GM19438 (cell line): Measurements from ENCODE around the gene GLB1L2.

Experiments used
- ATAC-seq: cut with Tn5 transposase; IDR thresholded peaks from one replicate; pipeline ENCODE4 v1.9.1; 2021; ENCODE audit warnings: low read depth; ENCODE audit not compliant: unreplicated experiment

Gene GLB1L2

DNA sequence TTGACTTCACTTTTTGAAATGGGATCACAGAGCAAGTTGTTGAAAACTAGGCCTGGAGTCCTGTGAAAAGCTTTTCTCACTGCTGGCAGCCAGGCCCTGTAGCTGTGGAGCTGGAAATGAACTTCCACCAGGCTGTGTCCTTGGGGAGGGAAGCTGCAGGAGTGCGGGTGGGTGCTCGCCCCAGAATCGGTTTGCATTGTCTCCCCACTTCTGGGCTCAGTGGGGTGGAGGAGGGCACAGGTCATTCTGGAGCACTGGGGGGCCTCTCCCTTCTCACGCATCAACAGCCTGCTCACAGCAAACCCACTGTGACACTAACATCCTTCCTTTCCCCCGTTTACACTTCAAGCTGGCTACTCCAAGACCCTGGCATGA lies 15.2 kb downstream of the GLB1L2 start:
- no peak for ATAC-seq

DNA sequence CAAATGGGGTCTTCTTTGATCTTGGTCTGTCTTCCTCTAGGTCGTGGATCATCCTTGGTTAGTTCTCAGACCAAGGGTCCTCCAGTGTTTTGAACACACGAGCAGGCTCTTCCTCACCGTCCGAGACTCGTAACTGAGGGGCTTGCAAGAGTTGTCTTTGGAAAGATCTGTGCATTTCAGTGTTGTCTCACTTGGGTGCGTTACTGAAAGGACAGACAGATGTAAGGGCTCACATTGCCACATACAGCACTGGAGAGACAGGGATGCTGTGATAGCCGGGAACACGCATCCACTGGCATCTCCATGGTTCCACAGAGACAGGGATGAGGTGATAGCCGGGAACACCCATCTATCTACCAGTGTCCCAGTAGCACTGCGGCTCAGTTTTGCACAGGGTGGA lies 15.7 kb downstream of the GLB1L2 start:
- no peak for ATAC-seq

DNA sequence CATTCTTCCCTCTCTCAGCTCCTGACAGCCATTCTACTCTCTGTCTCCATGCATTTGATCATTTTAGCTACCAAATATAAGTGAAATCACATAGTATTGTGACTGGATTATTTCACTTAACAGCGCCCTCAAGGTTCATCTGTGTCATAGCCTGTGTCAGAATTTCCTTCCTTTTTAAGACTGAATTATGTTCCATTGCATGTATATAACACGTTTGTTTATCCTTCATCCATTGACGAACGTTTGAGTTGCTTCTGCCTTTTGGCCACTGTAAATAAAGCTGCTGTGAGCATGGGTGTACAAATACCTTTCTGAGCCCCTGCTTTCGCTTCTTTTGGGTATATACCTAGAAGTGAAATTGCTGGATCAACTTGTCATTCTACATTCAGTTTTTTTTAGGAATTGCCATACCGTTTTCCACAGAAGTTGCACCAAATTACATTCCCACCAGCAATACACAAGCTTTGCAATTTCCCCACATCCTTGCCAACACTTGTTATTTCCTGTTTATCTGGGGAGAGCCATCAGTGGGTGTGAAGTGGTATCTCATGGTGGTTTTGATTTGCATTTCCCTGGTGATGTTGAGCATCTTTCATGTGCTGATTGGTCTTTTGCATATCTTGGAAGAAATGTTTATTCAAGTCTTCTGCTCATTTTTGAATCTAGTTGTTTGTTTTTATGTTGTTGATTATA lies 17.5 kb downstream of the GLB1L2 start:
- ATAC-seq = no peak

DNA sequence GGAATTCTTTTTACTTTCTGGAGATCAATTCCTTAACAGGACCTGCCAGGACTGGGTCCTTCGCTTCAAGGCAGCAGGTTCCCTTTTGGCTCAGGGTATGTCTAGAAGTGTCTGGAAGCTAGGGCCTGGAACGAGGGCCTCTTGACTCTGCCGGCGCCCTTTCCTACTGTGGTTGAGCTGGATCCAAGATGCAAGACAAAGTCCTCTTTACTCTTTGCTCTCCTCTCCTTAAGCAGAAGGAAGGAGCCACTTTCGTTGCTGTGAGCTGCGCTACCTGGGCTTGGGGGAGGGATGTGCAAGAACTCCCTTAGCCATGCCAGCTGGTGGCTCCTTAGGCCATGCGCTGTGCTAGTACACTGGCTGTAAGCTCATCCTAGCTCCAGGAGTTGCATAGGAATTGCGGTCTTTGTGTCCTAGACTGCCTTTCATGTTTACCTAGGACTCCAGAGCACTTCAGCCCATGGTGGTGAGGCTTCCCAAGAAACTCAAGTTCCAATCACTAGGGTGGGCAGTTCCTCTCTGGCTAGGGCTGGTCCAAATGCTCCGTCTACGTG lies 18.1 kb downstream of the GLB1L2 start:
- ATAC-seq = no peak

DNA sequence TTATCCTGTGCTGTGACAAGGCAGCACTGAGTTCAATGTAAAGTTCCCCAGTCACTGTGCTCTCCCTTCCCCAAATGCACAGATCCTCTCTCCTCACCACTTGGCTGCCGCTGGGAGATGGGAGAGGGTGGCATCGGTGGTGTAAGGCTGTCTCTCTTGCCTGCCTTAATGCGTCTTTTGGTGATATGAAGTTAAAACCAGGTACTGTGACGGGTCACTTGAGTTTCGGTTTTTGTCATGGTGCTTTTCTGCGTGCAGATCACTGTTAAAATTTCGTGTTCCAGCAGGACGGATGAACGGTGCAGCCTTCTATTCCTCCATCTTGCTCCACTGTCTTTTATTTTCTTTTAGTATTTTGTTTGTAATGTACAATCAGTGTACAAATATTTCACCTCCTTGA lies 18.6 kb downstream of the GLB1L2 start:
- no peak for ATAC-seq

DNA sequence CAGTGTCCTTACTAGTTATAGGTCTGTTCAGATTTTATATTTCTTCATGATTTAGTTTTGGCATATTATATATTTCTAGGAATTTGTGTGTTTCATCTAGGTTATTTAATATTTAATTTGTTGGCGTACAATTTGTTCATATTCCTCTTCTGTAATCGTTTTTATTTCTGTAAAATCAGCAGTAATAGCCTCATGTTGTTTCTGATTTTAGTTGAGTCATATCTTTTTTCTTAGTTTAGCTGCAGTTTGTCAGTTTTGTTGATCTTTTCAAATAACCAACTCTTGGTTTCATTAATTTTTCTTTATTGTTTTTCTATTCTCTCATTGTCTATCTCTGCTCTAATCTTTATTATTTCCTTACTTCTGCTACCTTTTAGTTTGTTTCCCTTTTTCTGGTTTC lies 20.3 kb downstream of the GLB1L2 start:
- ATAC-seq = no peak

DNA sequence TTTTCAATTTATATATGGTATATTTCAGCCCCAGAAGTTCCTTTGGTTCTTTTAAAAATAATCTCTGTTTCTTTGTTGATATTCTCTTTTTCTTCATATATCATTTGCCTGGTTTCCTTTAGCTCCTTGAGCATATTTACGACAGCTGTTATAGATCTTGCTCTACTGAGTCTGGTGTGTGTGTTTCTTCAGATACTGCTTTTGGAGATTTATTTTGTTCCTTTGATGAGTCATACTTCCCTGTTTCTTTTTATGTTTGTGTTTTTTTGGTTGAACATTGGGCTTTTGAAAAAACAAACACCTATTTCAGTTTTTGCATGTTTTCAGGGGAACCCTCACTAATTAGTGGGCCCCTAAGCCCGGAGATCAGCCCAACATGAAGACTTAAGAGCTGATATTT lies 23.3 kb downstream of the GLB1L2 start:
- ATAC-seq = no peak

DNA sequence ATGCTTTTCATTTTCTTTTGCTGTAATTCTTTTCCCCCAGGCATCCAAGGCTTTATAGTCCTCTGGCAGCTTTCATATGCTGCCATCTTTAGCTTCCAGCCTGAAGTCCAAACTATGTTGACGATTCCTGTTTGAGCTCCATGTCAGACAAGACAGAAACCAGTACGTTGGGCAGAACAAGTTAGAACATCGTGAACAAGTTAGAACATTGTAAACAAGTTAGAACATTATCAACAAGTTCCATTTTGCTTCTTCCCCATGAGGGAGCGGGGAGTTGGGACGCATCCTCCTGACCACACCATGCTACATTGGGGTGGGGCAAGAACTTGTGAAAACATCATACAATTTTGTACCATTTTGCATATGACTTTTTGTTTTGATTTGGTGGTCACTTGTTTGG lies 23.9 kb downstream of the GLB1L2 start:
- ATAC-seq = no peak

DNA sequence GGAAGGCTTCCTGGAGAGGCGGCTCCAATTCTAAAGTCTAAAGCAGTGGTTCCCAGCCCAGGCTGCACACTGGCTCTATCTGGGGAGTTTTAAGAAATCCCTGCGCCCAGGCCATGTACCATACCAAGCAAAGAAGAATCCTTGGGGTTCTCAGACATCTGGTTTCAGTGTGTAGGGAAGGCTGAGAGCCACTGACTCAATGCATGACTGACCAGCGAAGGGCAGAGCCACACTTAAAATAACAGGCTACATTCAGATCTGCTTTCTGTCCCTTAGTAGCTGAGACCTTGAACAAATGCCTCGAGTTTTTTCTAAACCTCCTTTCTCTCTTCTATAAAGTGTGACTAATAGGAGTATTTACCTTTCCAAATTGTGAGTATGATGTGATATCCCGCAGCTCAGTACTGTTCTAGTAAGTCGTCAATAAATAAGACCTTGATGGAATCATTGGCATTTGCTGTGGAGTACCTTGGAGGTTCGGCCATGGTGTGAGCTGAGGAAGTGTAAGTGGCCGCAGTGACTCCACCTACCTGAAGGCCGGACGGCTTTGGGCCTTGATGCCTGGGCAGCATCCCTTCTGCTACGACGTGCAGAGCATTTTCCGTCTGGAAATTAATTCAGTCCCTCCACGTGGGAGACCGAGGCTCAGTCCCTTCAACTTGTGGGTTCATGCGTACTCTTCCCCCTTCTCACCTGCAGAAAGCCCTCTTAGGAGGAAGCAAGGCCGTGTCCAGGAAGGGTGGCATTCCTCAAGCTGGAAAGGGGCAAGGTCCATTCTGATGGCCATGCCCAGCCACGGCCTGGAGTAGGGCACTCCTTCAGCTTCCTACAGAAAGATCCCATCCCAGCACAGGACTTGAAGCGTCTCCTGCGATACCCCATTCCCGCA lies 25.1 kb downstream of the GLB1L2 start:
- ATAC-seq = no peak

DNA sequence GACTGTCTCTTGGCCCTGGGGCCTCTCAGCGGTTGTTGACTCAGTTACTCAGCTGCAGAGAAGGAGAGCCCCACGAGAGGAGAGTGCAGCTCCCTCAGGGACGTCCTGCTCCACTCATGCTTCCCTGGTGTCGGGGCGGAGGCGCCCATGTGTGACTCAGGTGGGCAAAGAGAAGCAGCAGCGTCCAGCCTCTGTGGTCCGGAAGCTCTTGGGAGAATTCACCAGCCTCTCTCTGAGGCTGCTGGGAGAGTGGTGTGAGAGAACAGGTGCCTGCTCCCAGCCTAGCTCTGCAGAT lies 25.7 kb downstream of the GLB1L2 start:
- ATAC-seq = no peak

DNA sequence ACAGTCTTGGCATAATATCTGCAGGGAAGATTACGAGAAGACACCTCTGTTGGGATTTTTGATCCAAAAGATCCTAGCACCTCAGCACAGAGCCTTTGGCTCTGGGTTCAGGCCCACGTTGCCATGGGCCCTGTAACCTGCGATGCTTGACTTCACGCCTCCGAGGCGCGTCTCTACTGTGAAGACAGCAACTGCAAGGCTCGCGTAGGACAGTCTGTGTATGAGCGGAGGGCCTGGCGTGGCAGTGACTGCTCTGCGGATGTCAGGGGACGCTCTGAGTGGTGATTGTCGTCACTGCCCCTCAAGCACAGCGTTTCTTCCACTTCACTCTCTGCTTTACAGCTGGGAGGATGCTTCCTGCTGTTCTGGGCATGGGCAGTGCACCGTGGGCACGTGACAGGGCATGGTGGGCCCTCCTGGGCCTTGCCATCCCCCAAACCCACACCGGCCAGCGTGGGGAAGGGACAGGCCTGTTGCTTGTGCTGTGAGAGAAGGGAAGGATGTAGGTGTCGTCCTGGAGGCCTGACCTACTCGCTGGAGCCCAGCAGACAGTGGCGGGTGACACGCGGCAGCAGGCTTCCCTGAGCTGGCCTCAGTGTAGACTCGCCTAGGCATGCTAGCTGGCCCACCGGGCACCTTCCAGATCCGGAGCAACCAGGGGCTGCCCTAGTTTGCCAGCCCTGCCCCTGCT lies 26.5 kb downstream of the GLB1L2 start:
- ATAC-seq = no peak

DNA sequence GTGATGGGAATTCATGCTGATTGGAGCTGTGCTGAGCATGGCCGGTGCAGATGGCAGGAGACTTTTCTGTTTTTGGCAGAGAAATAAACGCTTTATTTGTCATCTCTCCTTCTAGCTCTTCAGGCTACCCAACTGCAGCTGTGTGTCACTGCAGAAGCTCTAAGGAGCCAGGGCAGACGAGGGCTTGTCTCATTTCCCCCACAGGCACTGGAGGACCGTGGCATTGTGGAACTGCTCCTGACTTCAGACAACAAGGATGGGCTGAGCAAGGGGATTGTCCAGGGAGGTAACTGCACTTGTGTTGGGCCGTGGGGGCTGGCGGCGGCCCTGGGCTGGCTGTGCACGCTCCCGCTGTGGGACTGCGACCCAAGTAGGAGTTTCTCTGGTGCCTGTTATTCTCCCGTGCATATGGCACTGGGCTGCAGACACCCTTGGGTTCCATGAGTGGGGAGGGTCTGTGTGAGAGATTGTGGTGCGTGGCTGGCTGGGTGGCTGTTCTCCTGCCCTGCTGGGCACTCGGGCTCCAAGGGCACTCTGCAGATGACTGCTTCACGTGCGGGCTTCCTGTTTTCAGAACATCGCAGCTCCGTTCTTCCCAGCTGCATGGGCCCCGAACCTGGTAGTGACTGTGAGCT lies 27.2 kb downstream of the GLB1L2 start:
- ATAC-seq = no peak

DNA sequence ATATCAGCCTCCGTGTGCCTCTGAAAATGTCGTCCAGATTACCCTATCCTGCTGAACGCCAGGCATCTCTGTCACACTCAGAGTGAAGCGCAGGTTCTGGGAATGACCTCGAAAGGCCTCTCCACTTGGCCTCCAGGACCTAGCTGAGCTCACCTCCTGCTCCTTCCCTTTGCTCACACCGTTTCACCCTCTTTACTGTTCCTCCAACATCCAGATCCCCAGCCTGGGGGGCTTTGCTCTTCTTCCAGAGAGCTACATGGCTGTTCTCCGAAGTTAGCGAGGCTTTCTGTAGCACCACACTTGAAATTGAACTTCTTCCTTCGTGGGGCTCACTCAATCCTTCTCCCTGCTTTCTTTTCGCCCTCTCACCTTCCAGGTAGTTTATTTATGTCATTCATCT lies 27.9 kb downstream of the GLB1L2 start:
- ATAC-seq = no peak

DNA sequence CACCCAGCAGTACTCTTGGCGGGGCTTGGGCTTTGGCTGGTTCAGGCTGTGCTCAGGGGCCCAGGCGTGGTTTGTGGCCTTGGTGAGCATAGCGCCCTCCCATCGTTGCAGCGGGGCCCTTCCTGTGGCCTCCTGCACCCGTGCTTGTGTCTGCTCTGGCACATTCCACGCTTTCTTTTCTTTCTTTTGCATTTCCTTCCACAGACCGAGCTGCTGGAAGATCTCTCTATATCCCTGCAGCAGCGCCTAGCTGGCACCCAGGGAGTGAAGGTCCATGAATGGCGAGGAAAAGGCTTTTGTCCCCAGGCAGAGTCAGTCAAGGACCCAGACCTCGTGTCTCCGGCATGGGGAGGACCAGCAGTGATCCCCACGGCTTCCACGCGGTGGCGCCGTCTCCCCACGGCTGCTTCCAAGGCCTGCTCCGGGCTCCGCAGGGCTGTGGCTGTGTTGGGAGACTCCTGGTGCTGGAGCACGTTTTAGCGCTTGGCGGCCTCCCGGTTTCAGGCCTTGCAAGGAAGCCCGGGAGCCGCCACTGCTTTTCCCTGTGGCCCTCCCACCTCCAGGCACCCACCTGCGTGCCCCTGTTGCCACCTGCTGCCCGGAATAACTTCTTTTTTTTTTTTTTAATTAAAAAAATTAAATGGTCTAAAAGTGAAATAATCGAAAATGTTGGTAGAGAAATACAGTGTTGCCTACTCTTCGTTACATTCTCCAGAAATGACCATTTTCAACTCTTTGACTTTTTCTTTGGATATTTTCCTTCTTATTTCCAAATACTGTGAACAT lies 28.5 kb downstream of the GLB1L2 start:
- ATAC-seq = peak; percentile 92

DNA sequence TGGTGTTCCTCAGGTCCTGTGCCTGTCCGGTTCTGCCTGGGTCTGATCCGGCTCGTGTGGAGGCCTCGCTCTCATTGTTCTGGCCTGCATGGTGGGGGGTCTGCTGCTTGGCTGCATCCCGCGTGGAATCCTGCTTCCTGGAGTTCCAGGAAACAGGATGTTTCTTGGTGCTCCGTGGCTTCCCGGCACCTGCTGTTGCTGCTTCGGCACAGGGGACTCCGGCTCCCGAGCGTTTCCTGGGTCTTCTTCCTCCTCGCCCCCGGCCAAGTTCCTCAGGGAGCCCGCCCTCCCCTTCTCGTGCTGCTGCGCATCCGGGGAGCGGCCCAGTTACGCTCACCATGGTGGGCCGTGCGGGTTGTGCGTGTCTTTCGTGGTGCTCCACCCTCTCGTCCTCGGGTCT lies 29.9 kb downstream of the GLB1L2 start:
- no peak for ATAC-seq

DNA sequence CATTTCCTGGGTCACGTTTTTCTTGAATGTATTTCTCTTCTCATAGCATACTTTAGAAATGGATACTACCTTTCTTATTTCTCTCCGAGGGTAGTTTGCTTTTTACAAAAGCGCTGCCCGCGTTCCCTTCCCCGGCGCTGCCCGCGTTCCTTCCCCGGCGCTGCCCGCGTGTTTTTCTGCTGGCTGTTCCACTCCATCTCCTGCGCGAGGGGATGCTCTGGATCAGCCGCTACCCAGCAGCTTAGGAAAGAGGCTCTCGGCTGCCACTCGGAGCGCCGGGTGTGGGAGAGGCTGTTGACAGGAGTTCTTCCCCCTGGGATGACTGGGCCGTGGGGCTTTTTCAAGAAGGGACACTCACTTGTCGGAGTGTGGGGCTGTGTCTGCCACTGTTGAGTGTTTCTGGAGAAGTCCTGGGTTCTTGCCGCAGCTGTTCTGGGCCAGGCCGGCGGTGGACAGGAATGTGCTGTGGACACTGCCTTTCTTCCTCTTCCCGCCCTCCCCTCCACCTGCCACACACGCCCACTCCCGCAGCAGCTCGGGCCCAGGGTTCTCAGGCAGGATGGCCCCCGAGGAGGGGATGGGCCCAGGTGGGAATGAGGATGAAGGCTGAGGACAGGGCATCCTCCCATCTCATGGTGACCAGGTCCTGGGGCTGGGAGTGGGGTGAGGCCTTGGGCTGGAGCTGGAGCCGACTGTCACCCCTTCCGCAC lies 30.6 kb downstream of the GLB1L2 start:
- ATAC-seq = no peak

DNA sequence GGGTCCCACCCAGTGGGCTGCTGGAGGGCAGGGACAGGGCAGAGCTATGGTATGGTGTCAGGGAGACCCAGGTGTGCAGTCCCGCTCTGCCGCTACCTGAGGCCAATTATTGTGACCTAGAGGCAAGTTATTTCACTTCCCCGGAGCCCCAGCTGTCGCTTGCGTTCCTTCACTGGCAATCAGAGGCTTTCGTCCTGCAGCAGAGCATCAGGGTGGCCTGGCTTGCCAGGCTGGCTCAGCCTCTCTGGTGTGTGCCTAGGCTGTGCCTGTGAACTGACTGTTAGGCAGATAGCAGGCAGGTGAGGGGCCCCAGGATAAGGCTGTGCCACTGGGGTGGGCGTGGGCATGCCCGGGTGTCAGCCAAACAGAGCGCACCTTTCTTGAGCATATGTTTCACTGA lies 31.4 kb downstream of the GLB1L2 start:
- no peak for ATAC-seq

DNA sequence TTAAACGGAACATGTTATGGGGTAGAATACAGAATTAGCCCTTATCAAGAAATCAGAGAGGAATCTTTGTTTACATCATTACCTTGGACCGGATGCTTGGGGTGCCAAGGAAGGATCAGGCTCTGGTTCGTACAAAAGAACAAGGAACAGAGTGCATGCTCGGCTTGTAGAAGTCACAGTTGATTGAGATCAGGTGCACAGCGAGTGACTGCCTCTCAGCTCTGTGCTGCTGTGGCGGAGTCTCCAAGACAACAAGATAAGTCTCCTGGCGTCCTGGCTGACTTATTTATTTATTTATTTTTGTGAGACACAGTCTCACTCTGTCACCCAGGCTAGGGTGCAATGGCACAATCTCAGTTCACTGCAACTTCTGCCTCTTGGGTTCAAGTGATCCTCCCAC lies 31.8 kb downstream of the GLB1L2 start:
- no peak for ATAC-seq

DNA sequence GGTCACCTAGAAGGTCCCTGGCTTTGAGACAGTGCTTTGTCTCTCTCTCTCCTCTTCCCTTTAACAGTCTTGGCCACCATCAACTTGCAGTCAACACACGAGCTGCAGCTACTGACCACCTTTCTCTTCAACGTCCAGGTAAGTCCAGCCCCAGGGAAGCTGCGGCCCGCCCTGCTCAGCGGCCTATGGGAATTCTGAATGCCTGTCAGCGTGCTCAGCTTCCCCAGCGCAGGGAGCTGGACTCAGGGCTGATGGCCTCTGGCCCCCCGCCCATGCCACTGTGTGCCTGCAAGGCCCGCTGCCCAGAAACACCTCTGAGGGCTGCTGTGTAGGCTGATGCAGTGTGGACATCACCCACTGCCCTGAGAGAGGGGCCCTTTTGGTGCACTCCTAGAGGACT lies 32.5 kb downstream of the GLB1L2 start:
- no peak for ATAC-seq
